GM12878 (cell line): ENCODE measurements around the gene DCTN4. TPM values are rescaled to one million over a fixed set of nuclear protein-coding genes. Genes with fewer than 3 reads are reported as not detected.

Experiments used
- ATAC-seq: fragments of 200-7000 bp; cut with Tn5 transposase; 3 replicates; pipeline ENCODE4 v1.9.1; 2020; ENCODE audit warnings: mild to moderate bottlenecking, moderate library complexity
- BruUV-seq: library from RNA; stranded (reverse); fragments of 400-500 nt; replicated peaks from 2 replicates; lab custom pipeline; 2021; lab: Mats Ljungman, UMichigan
- CTCF ChIA-PET: fragments of 300-600 bp; sonication (Branson Sonifier 250); formaldehyde crosslinking; extraction: SDS; loops from one replicate; lab custom pipeline; 2021; ENCODE audit warnings: inconsistent platforms; lab: Yijun Ruan, JAX
- POLR2A ChIA-PET: fragments of 350-600 bp; formaldehyde crosslinking; extraction: SDS; loops from one replicate; lab custom pipeline; 2021; ENCODE audit warnings: inconsistent platforms; lab: Charles Lee
- RAD21 ChIA-PET: fragments of 300-600 bp; sonication (Branson Sonifier 250); formaldehyde crosslinking; loops from one replicate; lab custom pipeline; 2023; ENCODE audit warnings: antibody characterized with exemption; ENCODE audit not compliant: unreplicated experiment; lab: Charles Lee
- SMC1A ChIA-PET: fragments of 300-600 bp; sonication (Branson Sonifier 250); formaldehyde crosslinking; loops from one replicate; lab custom pipeline; 2023; ENCODE audit not compliant: unreplicated experiment, uncharacterized antibody; lab: Charles Lee
- DNase-seq: peaks from one replicate; pipeline ENCODE4 v3.0.0-alpha.2; 2011; ENCODE audit warnings: low read depth, low spot score
- FAIRE-seq: peaks from 3 replicates; lab custom pipeline; 2011; peaks lifted over from hg19 to GRCh38; lab: Jason Lieb, UNC
- H2AFZ ChIP-seq: 2 replicates; pipeline ENCODE4 v1.6.0; 2011; ENCODE audit warnings: low read depth, low read length, control low read depth; ENCODE audit not compliant: control insufficient read depth
- H3K27ac ChIP-seq: 2 replicates; pipeline ENCODE4 v1.5.1; 2011; ENCODE audit warnings: control low read depth; ENCODE audit not compliant: control insufficient read depth, insufficient read depth
- H3K27me3 ChIP-seq, 2 experiments: replicated peaks in 1 of 2; 2 replicates each; pipeline versions ENCODE4 v1.6.0 to v1.6.1; 2011; ENCODE audit warnings: low read length in 1 of 2; ENCODE audit not compliant: control insufficient read depth in 2 of 2, insufficient read depth in 2 of 2
- H3K36me3 ChIP-seq, 2 experiments: 2 replicates each; pipeline ENCODE4 v1.5.1; 2011; ENCODE audit warnings: low read length in 1 of 2; ENCODE audit not compliant: control insufficient read depth in 2 of 2, insufficient read depth in 2 of 2
- H3K4me1 ChIP-seq: 2 replicates; pipeline ENCODE4 v1.6.1; 2011; ENCODE audit warnings: mild to moderate bottlenecking, low read length, moderate library complexity, mixed read lengths; ENCODE audit not compliant: control insufficient read depth, insufficient read depth
- H3K4me2 ChIP-seq: 2 replicates; pipeline ENCODE4 v1.6.0; 2011; ENCODE audit warnings: control low read depth; ENCODE audit not compliant: control insufficient read depth, insufficient read depth
- H3K4me3 ChIP-seq: fragments of 200-600 bp; sonication (generic); 2 replicates; pipeline ENCODE4 v1.5.1; 2016
- H3K79me2 ChIP-seq: 2 replicates; pipeline ENCODE4 v1.6.0; 2011; ENCODE audit warnings: low read length; ENCODE audit not compliant: control insufficient read depth, insufficient read depth
- H3K9ac ChIP-seq: 2 replicates; pipeline ENCODE4 v1.8.0; 2011; ENCODE audit warnings: low read length, control low read depth, mixed read lengths; ENCODE audit not compliant: control insufficient read depth, insufficient read depth
- H3K9me3 ChIP-seq: replicated peaks from 3 replicates; pipeline ENCODE4 v1.5.1; 2011; ENCODE audit warnings: mild to moderate bottlenecking, low read length; ENCODE audit not compliant: control insufficient read depth, insufficient read depth
- H4K20me1 ChIP-seq: 2 replicates; pipeline ENCODE4 v1.6.0; 2011; ENCODE audit not compliant: control insufficient read depth, insufficient read depth
- DPF2 ChIP-seq: fragments of 450-650 bp; IDR thresholded peaks from 2 replicates; pipeline ENCODE4 v1.6.1; 2017; ENCODE audit warnings: mild to moderate bottlenecking
- GATAD2B ChIP-seq: fragments of 450-650 bp; conservative IDR thresholded peaks from 2 replicates; pipeline ENCODE4 v1.6.1; 2017; ENCODE audit warnings: low read depth, mild to moderate bottlenecking, moderate library complexity
- NFYB ChIP-seq: IDR thresholded peaks from 2 replicates; pipeline ENCODE4 v1.6.1; 2011; ENCODE audit warnings: low read depth, mild to moderate bottlenecking, low read length, improper control_type of control experiment, moderate library complexity; ENCODE audit not compliant: insufficient read depth
- NR2C1 ChIP-seq: fragments of 450-650 bp; IDR thresholded peaks from 2 replicates; pipeline ENCODE4 v1.6.1; 2017; ENCODE audit warnings: antibody characterized with exemption, mild to moderate bottlenecking, moderate library complexity
- NRF1 ChIP-seq: conservative IDR thresholded peaks from 2 replicates; pipeline ENCODE4 v1.6.1; 2011; ENCODE audit warnings: mild to moderate bottlenecking, low read depth, low read length, improper control_type of control experiment
- POLR2AphosphoS5 ChIP-seq: IDR thresholded peaks from 2 replicates; pipeline ENCODE4 v1.6.1; 2011; ENCODE audit warnings: mild to moderate bottlenecking, low read length, inconsistent platforms
- RAD21 ChIP-seq: IDR thresholded peaks from 2 replicates; pipeline ENCODE4 v1.6.1; 2011; ENCODE audit warnings: mild to moderate bottlenecking, low read depth, low read length, moderate library complexity; ENCODE audit not compliant: insufficient read depth
- SMAD5 ChIP-seq: IDR thresholded peaks from 2 replicates; pipeline ENCODE4 v1.6.1; 2016; ENCODE audit warnings: antibody characterized with exemption, low read depth
- SRF ChIP-seq, 2 experiments: IDR thresholded peaks; 2 replicates each; pipeline ENCODE4 v1.6.1; 2011; ENCODE audit warnings: low read depth in 2 of 2, low read length in 2 of 2, mild to moderate bottlenecking in 1 of 2, moderate library complexity in 1 of 2
- TCF12 ChIP-seq: IDR thresholded peaks from 2 replicates; pipeline ENCODE4 v1.6.1; 2011; ENCODE audit warnings: low read depth, mild to moderate bottlenecking, low read length
- ZBED1 ChIP-seq: IDR thresholded peaks from 2 replicates; pipeline ENCODE4 v1.6.1; 2016; ENCODE audit warnings: borderline replicate concordance
- WGBS: methylation state at CpG from one replicate; pipeline ENCODE4 v1.1.6; 2016; ENCODE audit warnings: low lambda C conversion rate; ENCODE audit not compliant: insufficient replicate concordance, insufficient coverage; ENCODE audit errors: missing lambda C conversion rate; 5-methylcytosine and 5-hydroxymethylcytosine counted together
- in situ Hi-C: fragments of 300-500 bp; cut with MboI; formaldehyde crosslinking; loops from 9 replicates; pipeline ENCODE4 v1.14.3; 2018; ENCODE audit warnings: mixed read lengths
- intact Hi-C: fragments of 100-400 bp; cut with micrococcal nuclease; formaldehyde crosslinking; loops from one replicate; pipeline ENCODE4 v1.14.2; 2022; ENCODE audit not compliant: unreplicated experiment
- polyA plus RNA-seq, 11 experiments: library from polyadenylated mRNA; depleted of rRNA in 4 of 11; unstranded in 6 of 11; stranded (reverse) in 5 of 11; fragments of >200 nt; fragmentation: Nextera tagmentation in 4 of 11; fragmentation: Illumina TruSeq in 1 of 11; extraction: Ambion mirVana in 4 of 11; extraction: Trizol in 1 of 11; gene quantifications; 1 replicate in 1 of 11; 2 replicates in 10 of 11; pipeline versions ENCODE4 v1.2.1 to v1.2.3, GENCODE V29; 2011 to 2016; ENCODE audit warnings: inconsistent platforms in 2 of 11, missing spikeins in 2 of 11, low read depth in 1 of 11
- total RNA-seq, 4 experiments: library from RNA; depleted of rRNA in 3 of 4; stranded (reverse); fragments of >200 nt in 3 of 4; fragmentation: Illumina TruSeq in 1 of 4; extraction: Trizol in 1 of 4; gene quantifications; 2 replicates each; pipeline versions ENCODE4 v1.2.1 to v1.2.3, GENCODE V29; 2013 to 2021
- TF ChIP-seq, protein P1 (sequence below): fragments of 150-350 bp; IDR thresholded peaks from 2 replicates; pipeline ENCODE4 v1.6.1; 2014; ENCODE audit warnings: mild to moderate bottlenecking, low read depth, low read length
- TF ChIP-seq, protein P2 (sequence below): fragments of 450-650 bp; IDR thresholded peaks from 2 replicates; pipeline ENCODE4 v1.6.1; 2017; ENCODE audit warnings: mild to moderate bottlenecking, moderate library complexity
- TF ChIP-seq, protein P3 (sequence below): IDR thresholded peaks from 2 replicates; pipeline ENCODE4 v1.6.1; 2012; ENCODE audit warnings: low read depth, low read length, improper control_type of control experiment
- TF ChIP-seq, protein P4 (sequence below): fragments of 450-650 bp; IDR thresholded peaks from 2 replicates; pipeline ENCODE4 v1.6.1; 2016; ENCODE audit warnings: mild to moderate bottlenecking

Gene DCTN4
- total and polyA plus RNA-seq, 10 of the 15 experiments (the other 5 are each of a cell fraction or from before 2014, with no cell fraction given): 7.6 to 27.8 (median 18.0) TPM

DNA sequence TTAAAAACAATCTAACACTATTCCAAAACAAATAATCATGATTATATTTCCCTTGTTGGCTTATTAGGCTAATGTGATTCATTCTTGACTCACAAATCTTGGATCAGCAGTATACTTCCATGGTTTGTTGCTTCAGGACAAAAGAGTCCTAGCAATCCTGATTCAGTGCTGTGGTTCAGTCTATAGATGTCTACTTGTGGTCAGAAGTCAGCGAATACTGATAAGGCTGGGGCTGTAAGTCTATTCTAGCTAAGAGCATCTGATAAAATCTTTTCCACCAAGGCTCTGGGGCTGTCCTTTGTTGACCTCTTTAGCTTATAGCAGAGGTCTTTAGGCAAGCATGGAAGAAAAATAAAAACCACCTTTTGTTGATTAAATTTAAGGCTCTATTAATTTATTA, 15.3 kb upstream of the DCTN4 start (continued):
- no peak for TF ChIP-seq RAD21
- no peak for TF ChIP-seq TCF12
- no peak for TF ChIP-seq DPF2
- TF ChIP-seq SMAD5: no peak
- TF ChIP-seq NFYB: no peak

DNA sequence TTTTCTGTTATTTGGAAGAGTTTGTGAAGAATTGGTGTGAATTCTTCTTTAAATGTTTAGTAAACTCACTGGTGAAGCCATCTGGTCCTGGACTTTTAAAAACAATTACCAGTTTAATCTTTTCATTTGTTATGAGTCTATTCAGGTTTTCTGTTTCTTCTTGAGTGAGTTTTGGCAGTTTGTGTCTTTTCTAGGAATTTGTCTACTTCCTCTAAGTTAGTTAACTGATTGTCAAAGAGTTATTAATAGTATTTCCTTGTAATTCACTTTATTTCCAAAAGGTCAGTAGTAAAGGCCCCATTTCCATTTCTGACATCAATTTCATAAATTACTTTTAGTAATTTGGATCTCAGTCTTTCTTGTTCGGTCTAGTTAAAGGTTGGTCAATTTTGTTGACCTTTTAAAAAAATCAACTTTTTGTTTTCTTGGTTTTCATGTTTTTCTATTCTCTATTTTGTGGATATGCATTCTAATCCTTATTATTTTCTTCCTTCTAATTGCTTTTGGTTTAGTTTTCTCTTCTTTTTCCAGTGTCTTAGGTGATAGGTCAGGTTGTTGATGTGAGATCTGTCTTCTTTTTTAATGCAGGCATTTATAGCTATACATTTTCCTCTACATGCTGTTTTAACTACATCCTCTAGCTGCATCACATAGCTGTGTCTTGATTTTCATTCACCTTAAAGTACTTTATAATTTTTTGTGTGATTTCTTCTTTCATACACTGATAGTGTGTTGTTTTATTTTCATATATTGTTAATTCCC, 12.4 kb upstream of the DCTN4 start:
- Histone ChIP-seq H3K36me3 (no peaks in the 10 kb centered on the region), H3K9ac (no peak overlapping the region), H3K27ac (no peak overlapping the region), H2AFZ (no peak overlapping the region), H3K4me2 (no peak overlapping the region), H3K27me3 (no peaks in the 10 kb centered on the region), H3K79me2 (no peaks in the 10 kb centered on the region), H4K20me1 (no peaks in the 10 kb centered on the region), H3K4me1 (no peaks in the 10 kb centered on the region), H3K9me3 (no peaks in the 10 kb centered on the region), H3K4me3 (no peak overlapping the region)
- intact Hi-C loops (no loop called here), in situ Hi-C loops (no loop called here)
- no peak for DNase-seq
- WGBS: 42% methylated on average over 1 of the region's 1 CpG
- ChIA-PET CTCF (interaction anchor here (1.1 kb wide), 1 partner anchor 19 kb away, joined by 3 read pairs; no protein-coding TSS in a partner anchor), SMC1A (no interaction called here), RAD21 (no interaction called here), POLR2A (no interaction called here)
- no peak for FAIRE-seq
- BruUV-seq: no TSS peak
- ATAC-seq: no peak
- TF ChIP-seq ZBED1: no peak
- no peak for TF ChIP-seq GATAD2B
- TF ChIP-seq NRF1: no peak
- no peak for TF ChIP-seq NR2C1
- TF ChIP-seq, protein P1, sequence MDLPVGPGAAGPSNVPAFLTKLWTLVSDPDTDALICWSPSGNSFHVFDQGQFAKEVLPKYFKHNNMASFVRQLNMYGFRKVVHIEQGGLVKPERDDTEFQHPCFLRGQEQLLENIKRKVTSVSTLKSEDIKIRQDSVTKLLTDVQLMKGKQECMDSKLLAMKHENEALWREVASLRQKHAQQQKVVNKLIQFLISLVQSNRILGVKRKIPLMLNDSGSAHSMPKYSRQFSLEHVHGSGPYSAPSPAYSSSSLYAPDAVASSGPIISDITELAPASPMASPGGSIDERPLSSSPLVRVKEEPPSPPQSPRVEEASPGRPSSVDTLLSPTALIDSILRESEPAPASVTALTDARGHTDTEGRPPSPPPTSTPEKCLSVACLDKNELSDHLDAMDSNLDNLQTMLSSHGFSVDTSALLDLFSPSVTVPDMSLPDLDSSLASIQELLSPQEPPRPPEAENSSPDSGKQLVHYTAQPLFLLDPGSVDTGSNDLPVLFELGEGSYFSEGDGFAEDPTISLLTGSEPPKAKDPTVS: no peak
- TF ChIP-seq, protein P2, sequence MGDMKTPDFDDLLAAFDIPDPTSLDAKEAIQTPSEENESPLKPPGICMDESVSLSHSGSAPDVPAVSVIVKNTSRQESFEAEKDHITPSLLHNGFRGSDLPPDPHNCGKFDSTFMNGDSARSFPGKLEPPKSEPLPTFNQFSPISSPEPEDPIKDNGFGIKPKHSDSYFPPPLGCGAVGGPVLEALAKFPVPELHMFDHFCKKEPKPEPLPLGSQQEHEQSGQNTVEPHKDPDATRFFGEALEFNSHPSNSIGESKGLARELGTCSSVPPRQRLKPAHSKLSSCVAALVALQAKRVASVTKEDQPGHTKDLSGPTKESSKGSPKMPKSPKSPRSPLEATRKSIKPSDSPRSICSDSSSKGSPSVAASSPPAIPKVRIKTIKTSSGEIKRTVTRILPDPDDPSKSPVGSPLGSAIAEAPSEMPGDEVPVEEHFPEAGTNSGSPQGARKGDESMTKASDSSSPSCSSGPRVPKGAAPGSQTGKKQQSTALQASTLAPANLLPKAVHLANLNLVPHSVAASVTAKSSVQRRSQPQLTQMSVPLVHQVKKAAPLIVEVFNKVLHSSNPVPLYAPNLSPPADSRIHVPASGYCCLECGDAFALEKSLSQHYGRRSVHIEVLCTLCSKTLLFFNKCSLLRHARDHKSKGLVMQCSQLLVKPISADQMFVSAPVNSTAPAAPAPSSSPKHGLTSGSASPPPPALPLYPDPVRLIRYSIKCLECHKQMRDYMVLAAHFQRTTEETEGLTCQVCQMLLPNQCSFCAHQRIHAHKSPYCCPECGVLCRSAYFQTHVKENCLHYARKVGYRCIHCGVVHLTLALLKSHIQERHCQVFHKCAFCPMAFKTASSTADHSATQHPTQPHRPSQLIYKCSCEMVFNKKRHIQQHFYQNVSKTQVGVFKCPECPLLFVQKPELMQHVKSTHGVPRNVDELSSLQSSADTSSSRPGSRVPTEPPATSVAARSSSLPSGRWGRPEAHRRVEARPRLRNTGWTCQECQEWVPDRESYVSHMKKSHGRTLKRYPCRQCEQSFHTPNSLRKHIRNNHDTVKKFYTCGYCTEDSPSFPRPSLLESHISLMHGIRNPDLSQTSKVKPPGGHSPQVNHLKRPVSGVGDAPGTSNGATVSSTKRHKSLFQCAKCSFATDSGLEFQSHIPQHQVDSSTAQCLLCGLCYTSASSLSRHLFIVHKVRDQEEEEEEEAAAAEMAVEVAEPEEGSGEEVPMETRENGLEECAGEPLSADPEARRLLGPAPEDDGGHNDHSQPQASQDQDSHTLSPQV: no peak
- TF ChIP-seq, protein P3, sequence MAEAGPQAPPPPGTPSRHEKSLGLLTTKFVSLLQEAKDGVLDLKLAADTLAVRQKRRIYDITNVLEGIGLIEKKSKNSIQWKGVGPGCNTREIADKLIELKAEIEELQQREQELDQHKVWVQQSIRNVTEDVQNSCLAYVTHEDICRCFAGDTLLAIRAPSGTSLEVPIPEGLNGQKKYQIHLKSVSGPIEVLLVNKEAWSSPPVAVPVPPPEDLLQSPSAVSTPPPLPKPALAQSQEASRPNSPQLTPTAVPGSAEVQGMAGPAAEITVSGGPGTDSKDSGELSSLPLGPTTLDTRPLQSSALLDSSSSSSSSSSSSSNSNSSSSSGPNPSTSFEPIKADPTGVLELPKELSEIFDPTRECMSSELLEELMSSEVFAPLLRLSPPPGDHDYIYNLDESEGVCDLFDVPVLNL: no peak
- no peak for TF ChIP-seq SRF (IDR thresholded peaks at IDR 0.05; ENCODE audit: low read depth in 2 of 2, low read length in 2 of 2)
- TF ChIP-seq POLR2AphosphoS5: no peak
- TF ChIP-seq, protein P4, sequence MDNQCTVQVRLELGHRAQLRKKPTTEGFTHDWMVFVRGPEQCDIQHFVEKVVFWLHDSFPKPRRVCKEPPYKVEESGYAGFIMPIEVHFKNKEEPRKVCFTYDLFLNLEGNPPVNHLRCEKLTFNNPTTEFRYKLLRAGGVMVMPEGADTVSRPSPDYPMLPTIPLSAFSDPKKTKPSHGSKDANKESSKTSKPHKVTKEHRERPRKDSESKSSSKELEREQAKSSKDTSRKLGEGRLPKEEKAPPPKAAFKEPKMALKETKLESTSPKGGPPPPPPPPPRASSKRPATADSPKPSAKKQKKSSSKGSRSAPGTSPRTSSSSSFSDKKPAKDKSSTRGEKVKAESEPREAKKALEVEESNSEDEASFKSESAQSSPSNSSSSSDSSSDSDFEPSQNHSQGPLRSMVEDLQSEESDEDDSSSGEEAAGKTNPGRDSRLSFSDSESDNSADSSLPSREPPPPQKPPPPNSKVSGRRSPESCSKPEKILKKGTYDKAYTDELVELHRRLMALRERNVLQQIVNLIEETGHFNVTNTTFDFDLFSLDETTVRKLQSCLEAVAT: no peak
